BE2C (cell line): Measurements from ENCODE around the gene PBX4.

Experiments
- DNase-seq: peaks from one replicate; pipeline ENCODE4 v3.0.0-alpha.2; 2020
- H3K27me3 ChIP-seq: fragments of 250-450 bp; sonication (Bioruptor Pico); 2 replicates; pipeline ENCODE4 v1.5.1; 2020; ENCODE audit warnings: mild to moderate bottlenecking
- H3K36me3 ChIP-seq: fragments of 250-450 bp; sonication (Bioruptor Pico); 2 replicates; pipeline ENCODE4 v1.5.1; 2020; ENCODE audit warnings: mild to moderate bottlenecking
- H3K4me1 ChIP-seq: fragments of 250-450 bp; sonication (Bioruptor Pico); 2 replicates; pipeline ENCODE4 v1.5.1; 2020
- H3K4me3 ChIP-seq: 2 replicates; pipeline ENCODE4 v1.5.1; 2011; ENCODE audit warnings: low read depth, low read length
- H3K9me3 ChIP-seq: fragments of 250-450 bp; sonication (Bioruptor Pico); 2 replicates; pipeline ENCODE4 v1.5.1; 2020
- TF ChIP-seq, protein P1 (sequence below): IDR thresholded peaks from 2 replicates; pipeline ENCODE4 v1.5.1; 2012; ENCODE audit warnings: mild to moderate bottlenecking, low read depth, low read length

PBX4 gene

DNA sequence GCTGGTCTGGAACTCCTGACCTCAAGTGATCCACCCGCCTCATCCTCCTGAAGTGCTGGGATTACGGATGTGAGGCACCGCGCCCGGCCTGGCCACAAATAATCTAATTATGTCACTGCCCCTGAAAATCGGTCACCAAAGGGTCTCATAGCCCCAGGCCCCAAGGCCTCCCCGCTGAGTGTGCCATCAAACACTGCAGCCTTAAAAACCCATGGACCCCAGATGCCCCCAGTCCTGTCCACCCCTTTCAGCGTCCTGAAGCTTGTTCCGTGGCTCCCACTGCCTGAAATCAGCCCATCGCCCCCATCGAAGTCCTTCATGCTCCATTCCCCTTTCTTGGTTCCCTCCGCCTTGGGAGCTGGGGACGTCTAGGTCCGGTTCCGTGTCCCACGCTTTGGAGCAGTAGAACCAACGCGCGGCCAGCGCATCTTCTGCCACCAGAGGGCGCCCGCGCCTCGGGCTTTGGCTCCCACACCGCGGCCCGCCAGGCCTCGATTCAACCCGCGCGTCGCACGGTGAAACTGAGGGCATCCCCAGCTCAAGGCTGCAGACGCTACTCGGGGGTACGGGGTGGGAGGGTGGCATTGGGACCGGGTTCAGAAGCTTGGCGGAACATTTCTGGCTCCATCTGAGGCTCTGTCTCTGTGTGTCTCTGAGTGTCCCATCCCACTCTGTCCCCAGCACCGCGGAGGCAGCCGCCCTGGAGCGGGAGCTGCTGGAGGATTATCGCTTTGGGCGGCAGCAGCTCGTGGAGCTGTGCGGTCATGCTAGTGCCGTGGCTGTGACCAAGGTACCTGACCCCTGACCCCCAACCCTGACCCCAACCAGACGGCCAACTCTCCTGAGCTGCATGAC lies 86.3 kb downstream of the PBX4 start:
- Histone ChIP-seq H3K9me3 (no peaks in the 10 kb centered on the region), H3K4me3 (no peak overlapping the region), H3K4me1 (peaks cover 7% of the 10 kb centered on the region), H3K27me3 (no peaks in the 10 kb centered on the region; the same call in 1 of the 2 replicates), H3K36me3 (peaks cover 10% of the 10 kb centered on the region)
- TF ChIP-seq, protein P1, sequence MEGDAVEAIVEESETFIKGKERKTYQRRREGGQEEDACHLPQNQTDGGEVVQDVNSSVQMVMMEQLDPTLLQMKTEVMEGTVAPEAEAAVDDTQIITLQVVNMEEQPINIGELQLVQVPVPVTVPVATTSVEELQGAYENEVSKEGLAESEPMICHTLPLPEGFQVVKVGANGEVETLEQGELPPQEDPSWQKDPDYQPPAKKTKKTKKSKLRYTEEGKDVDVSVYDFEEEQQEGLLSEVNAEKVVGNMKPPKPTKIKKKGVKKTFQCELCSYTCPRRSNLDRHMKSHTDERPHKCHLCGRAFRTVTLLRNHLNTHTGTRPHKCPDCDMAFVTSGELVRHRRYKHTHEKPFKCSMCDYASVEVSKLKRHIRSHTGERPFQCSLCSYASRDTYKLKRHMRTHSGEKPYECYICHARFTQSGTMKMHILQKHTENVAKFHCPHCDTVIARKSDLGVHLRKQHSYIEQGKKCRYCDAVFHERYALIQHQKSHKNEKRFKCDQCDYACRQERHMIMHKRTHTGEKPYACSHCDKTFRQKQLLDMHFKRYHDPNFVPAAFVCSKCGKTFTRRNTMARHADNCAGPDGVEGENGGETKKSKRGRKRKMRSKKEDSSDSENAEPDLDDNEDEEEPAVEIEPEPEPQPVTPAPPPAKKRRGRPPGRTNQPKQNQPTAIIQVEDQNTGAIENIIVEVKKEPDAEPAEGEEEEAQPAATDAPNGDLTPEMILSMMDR, result peak; percentile 92
- peak; percentile 85 for DNase-seq

- DNase-seq, result no peak
- Histone ChIP-seq H3K36me3 (peaks cover 14% of the 10 kb centered on the region), H3K4me1 (peaks cover 7% of the 10 kb centered on the region), H3K9me3 (no peaks in the 10 kb centered on the region), H3K4me3 (no peak overlapping the region), H3K27me3 (no peaks in the 10 kb centered on the region; the same call in 1 of the 2 replicates)
- TF ChIP-seq, protein P1, result no peak
Observed at GRCh38 chr19:19530889-19531288, 87.6 kb downstream of the PBX4 start.

GRCh38 chr19:19530423-19530804 lies 88.1 kb downstream of the PBX4 start:
- TF ChIP-seq, protein P1, result no peak
- peaks cover 14% of the 10 kb centered on the region for H3K36me3 ChIP-seq
- DNase-seq, result no peak
- no peaks in the 10 kb centered on the region for H3K9me3 ChIP-seq
- peaks cover 7% of the 10 kb centered on the region for H3K4me1 ChIP-seq
- no peaks in the 10 kb centered on the region; the same call in 1 of the 2 replicates for H3K27me3 ChIP-seq
- H3K4me3 ChIP-seq, result no peak overlapping the region

- Histone ChIP-seq H3K9me3 (no peaks in the 10 kb centered on the region), H3K4me1 (peaks cover 7% of the 10 kb centered on the region), H3K36me3 (peaks cover 14% of the 10 kb centered on the region)
Observed at GRCh38 chr19:19529783-19530422, 88.6 kb downstream of the PBX4 start.

DNA sequence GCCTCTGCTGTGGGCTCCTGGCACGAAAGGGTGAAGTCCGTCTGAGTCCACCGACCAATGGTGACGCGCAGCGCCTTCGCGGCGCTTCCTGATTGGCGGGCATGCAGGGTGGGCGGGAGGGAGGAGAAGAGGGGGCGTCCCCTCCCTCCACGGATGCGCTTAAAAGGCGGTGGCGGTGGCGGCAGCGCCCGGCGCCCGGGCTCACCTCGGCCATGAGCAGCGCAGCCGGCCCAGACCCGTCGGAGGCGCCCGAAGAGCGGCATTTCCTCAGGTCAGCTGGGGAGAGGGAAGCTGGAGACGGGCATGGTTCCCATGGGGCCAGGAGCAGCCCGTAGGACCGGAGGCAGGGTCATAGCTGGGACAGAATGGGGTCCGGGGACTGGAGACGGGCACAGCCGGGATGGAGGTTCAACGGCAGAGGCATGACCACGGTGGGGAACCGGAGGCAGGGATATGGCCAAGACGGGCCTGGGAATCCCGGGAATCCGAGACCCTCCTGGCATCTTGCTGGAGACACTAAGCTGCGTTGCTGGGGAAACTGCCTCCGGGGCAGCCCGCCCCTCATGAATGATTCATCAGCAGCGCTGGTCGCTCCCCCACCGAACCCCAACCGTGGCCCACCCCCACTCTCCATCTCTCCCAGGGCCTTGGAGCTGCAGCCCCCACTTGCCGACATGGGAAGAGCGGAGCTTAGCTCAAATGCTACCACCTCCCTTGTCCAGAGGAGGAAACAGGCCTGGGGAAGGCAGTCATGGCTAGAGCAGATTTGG lies 89.6 kb downstream of the PBX4 start, which contains the start of gene YJEFN3:
TSS of gene YJEFN3 (plus strand) at position 191 of the 770 bp plus-strand sequence. CDS start at position 213, 22 bp downstream.
- H3K36me3 ChIP-seq, result peaks cover 14% of the 10 kb centered on the region
- TF ChIP-seq, protein P1, result no peak
- peak; percentile 86 for DNase-seq
- H3K27me3 ChIP-seq, result no peaks in the 10 kb centered on the region; the same call in 1 of the 2 replicates
- H3K4me1 ChIP-seq, result peaks cover 7% of the 10 kb centered on the region
- no peaks in the 10 kb centered on the region for H3K9me3 ChIP-seq
- peak within 1 kb of the TSS; percentile 58 for H3K4me3 ChIP-seq

More at GRCh38 chr19:19529783-19530422, 88.6 kb downstream of the PBX4 start:
- no peaks in the 10 kb centered on the region; the same call in 1 of the 2 replicates for H3K27me3 ChIP-seq
- TF ChIP-seq, protein P1, result no peak
- no peak overlapping the region for H3K4me3 ChIP-seq
- DNase-seq, result no peak
